Ishikawa (cell line): Measurements from ENCODE around the gene COL23A1.

Source experiments
- CEBPB ChIP-seq: IDR thresholded peaks from 2 replicates; pipeline ENCODE4 v1.6.1; 2012
- CREB1 ChIP-seq: IDR thresholded peaks from 2 replicates; pipeline ENCODE4 v1.6.1; 2012; ENCODE audit warnings: low read depth
- EGR1 ChIP-seq: IDR thresholded peaks from 2 replicates; pipeline ENCODE4 v1.6.1; 2012
- NFIC ChIP-seq: IDR thresholded peaks from 2 replicates; pipeline ENCODE4 v1.6.1; 2012
- RAD21 ChIP-seq: IDR thresholded peaks from 2 replicates; pipeline ENCODE4 v1.6.1; 2012; ENCODE audit warnings: low read depth
- TAF1 ChIP-seq: IDR thresholded peaks from 2 replicates; pipeline ENCODE4 v1.6.1; 2012; ENCODE audit warnings: low read depth, mild to moderate bottlenecking
- TCF12 ChIP-seq: IDR thresholded peaks from 2 replicates; pipeline ENCODE4 v1.6.1; 2012; ENCODE audit warnings: low read depth
- TEAD4 ChIP-seq: IDR thresholded peaks from 2 replicates; pipeline ENCODE4 v1.6.1; 2012
- YY1 ChIP-seq: IDR thresholded peaks from 2 replicates; pipeline ENCODE4 v1.6.1; 2012; ENCODE audit warnings: low read depth
- ZBTB7A ChIP-seq: IDR thresholded peaks from 2 replicates; pipeline ENCODE4 v1.6.1; 2012; ENCODE audit warnings: low read depth
- TF ChIP-seq, protein P1 (sequence below): IDR thresholded peaks from 2 replicates; pipeline ENCODE4 v1.6.1; 2012

DNA sequence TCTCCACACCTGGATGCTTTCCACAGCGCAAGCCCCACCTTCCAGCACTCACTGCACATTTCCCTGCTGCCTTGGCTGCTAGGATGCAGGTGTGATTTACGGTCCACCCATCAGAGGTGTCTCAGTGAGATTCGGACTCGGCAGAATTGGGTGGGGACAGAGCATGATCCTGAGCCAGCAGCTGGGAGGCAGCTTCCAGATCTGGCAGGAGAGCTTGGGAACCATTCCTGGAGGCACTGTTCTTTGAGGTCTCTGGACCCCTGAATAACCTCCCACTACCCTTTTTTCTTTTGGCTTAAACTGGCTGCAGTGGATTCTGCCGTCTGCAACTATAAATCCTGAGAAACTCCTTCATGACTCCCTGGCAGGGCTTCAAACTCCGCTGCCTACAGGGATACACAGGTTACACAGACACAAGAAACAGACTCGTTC is 258.0 kb downstream of the COL23A1 start:
- no peak for TF ChIP-seq TAF1
- TF ChIP-seq TEAD4, result no peak
- TF ChIP-seq RAD21, result no peak
- TF ChIP-seq EGR1, result no peak
- no peak for TF ChIP-seq CEBPB
- TF ChIP-seq, protein P1, sequence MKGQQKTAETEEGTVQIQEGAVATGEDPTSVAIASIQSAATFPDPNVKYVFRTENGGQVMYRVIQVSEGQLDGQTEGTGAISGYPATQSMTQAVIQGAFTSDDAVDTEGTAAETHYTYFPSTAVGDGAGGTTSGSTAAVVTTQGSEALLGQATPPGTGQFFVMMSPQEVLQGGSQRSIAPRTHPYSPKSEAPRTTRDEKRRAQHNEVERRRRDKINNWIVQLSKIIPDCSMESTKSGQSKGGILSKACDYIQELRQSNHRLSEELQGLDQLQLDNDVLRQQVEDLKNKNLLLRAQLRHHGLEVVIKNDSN, result no peak
- TF ChIP-seq TCF12, result no peak
- TF ChIP-seq YY1, result no peak
- TF ChIP-seq CREB1, result no peak
- TF ChIP-seq ZBTB7A, result no peak
- TF ChIP-seq NFIC, result no peak
